GM23338 (cell line): ENCODE measurements around the gene ZBBX. TPM values are rescaled to one million over a fixed set of nuclear protein-coding genes. Genes with fewer than 3 reads are reported as not detected.

Source experiments
- ATAC-seq: fragments of 200-7000 bp; cut with Tn5 transposase; 3 replicates; pipeline ENCODE4 v1.9.1; 2020
- DNase-seq: peaks from one replicate; pipeline ENCODE4 v3.0.0-alpha.2; 2015; ENCODE audit warnings: low spot score
- H2AFZ ChIP-seq: fragments of 200-600 bp; sonication (generic); 2 replicates; pipeline ENCODE4 v1.8.0; 2016; ENCODE audit warnings: antibody characterized with exemption, mild to moderate bottlenecking, moderate library complexity
- H3F3A ChIP-seq: fragments of 200-600 bp; sonication (generic); replicated peaks from 2 replicates; pipeline ENCODE4 v1.8.0; 2017; ENCODE audit warnings: antibody characterized with exemption, mixed run types, low read depth
- H3K27ac ChIP-seq: fragments of 200-600 bp; sonication (generic); 2 replicates; pipeline ENCODE4 v1.6.1; 2016; ENCODE audit warnings: low read depth
- H3K27me3 ChIP-seq: fragments of 200-600 bp; sonication (generic); 2 replicates; pipeline ENCODE4 v1.8.0; 2016; ENCODE audit warnings: mild to moderate bottlenecking, mixed run types, moderate library complexity; ENCODE audit not compliant: insufficient read depth
- H3K36me3 ChIP-seq: fragments of 200-600 bp; sonication (generic); 2 replicates; pipeline ENCODE4 v1.8.0; 2016; ENCODE audit warnings: mild to moderate bottlenecking; ENCODE audit not compliant: insufficient read depth
- H3K4me1 ChIP-seq: fragments of 200-600 bp; sonication (generic); 2 replicates; pipeline ENCODE4 v1.8.0; 2016; ENCODE audit warnings: mild to moderate bottlenecking, moderate library complexity; ENCODE audit not compliant: insufficient read depth
- H3K4me2 ChIP-seq: fragments of 200-600 bp; sonication (generic); 2 replicates; pipeline ENCODE4 v1.7.1; 2017; ENCODE audit warnings: mixed run types
- H3K4me3 ChIP-seq: fragments of 200-600 bp; sonication (generic); 2 replicates; pipeline ENCODE4 v1.6.1; 2016; ENCODE audit warnings: mixed run types
- H3K79me2 ChIP-seq: fragments of 200-600 bp; sonication (generic); replicated peaks from 2 replicates; pipeline ENCODE4 v1.8.0; 2017; ENCODE audit warnings: mild to moderate bottlenecking; ENCODE audit not compliant: insufficient read depth
- H3K9me2 ChIP-seq: fragments of 200-600 bp; sonication (generic); 2 replicates; pipeline ENCODE4 v1.8.0; 2017; ENCODE audit not compliant: insufficient read depth
- H4K20me1 ChIP-seq: fragments of 200-600 bp; sonication (generic); replicated peaks from 2 replicates; pipeline ENCODE4 v1.8.0; 2017; ENCODE audit warnings: mild to moderate bottlenecking; ENCODE audit not compliant: insufficient read depth
- H3K27ac Mint-ChIP-seq: 2 replicates; pipeline ENCODE4 v1.8.0; 2020; ENCODE audit warnings: inconsistent platforms, mild to moderate bottlenecking, moderate library complexity, mixed read lengths
- H3K27me3 Mint-ChIP-seq: 3 replicates; pipeline ENCODE4 v1.8.0; 2022; ENCODE audit warnings: low read depth, mild to moderate bottlenecking, moderate library complexity, mixed read lengths, inconsistent platforms; ENCODE audit not compliant: insufficient read depth, poor library complexity
- H3K36me3 Mint-ChIP-seq: 3 replicates; pipeline ENCODE4 v1.8.0; 2021; ENCODE audit warnings: low read depth, mild to moderate bottlenecking, inconsistent platforms, moderate library complexity, mixed read lengths
- H3K4me1 Mint-ChIP-seq: 3 replicates; pipeline ENCODE4 v1.8.0; 2020; ENCODE audit warnings: mild to moderate bottlenecking, inconsistent platforms, mixed read lengths
- H3K4me3 Mint-ChIP-seq: 3 replicates; pipeline ENCODE4 v1.8.0; 2021; ENCODE audit warnings: moderate library complexity, mild to moderate bottlenecking, inconsistent platforms, mixed read lengths
- H3K9me3 Mint-ChIP-seq: 3 replicates; pipeline ENCODE4 v1.8.0; 2020; ENCODE audit warnings: moderate library complexity, mild to moderate bottlenecking, inconsistent platforms, mixed read lengths
- CREB1 ChIP-seq: fragments of 250-450 bp; sonication (Bioruptor Pico); IDR thresholded peaks from 2 replicates; pipeline ENCODE4 v1.5.0; 2020; ENCODE audit warnings: low read depth, mild to moderate bottlenecking, moderate library complexity
- CTCF ChIP-seq, 2 experiments: fragments of 200-600 bp in 1 of 2; sonication (generic) in 1 of 2; conservative IDR thresholded peaks; 2 replicates each; pipeline versions ENCODE4 v1.5.1 to v1.6.1; 2016 to 2017; ENCODE audit warnings: antibody characterized with exemption in 2 of 2, low read depth in 2 of 2, mild to moderate bottlenecking in 2 of 2, moderate library complexity in 1 of 2
- ETS1 ChIP-seq: IDR thresholded peaks from 2 replicates; pipeline ENCODE4 v1.6.1; 2016; ENCODE audit warnings: antibody characterized with exemption
- EZH2phosphoT487 ChIP-seq: fragments of 200-600 bp; sonication (generic); IDR thresholded peaks from one replicate; pipeline ENCODE4 v1.8.1; 2018; ENCODE audit warnings: antibody characterized with exemption; ENCODE audit not compliant: unreplicated experiment
- JUNB ChIP-seq: IDR thresholded peaks from one replicate; pipeline ENCODE4 v1.6.1; 2016; ENCODE audit warnings: antibody characterized with exemption; ENCODE audit not compliant: unreplicated experiment
- NANOG ChIP-seq: IDR thresholded peaks from 2 replicates; pipeline ENCODE4 v1.6.1; 2016; ENCODE audit warnings: antibody characterized with exemption, borderline replicate concordance
- POLR2AphosphoS5 ChIP-seq: IDR thresholded peaks from 2 replicates; pipeline ENCODE4 v1.6.1; 2016; ENCODE audit warnings: antibody characterized with exemption, low read depth
- REST ChIP-seq: IDR thresholded peaks from one replicate; pipeline ENCODE4 v1.6.1; 2018; ENCODE audit warnings: antibody characterized with exemption; ENCODE audit not compliant: unreplicated experiment
- STAT1 ChIP-seq: IDR thresholded peaks from one replicate; pipeline ENCODE4 v1.6.1; 2016; ENCODE audit warnings: antibody characterized with exemption; ENCODE audit not compliant: unreplicated experiment
- ZNF462 ChIP-seq: fragments of 250-450 bp; sonication (Bioruptor Pico); IDR thresholded peaks from 2 replicates; pipeline ENCODE4 v1.5.0; 2020; ENCODE audit warnings: mild to moderate bottlenecking, moderate library complexity
- polyA plus RNA-seq: library from polyadenylated mRNA; unstranded; fragments of >200 nt; fragmentation: Nextera tagmentation; extraction: Ambion mirVana; gene quantifications from 2 replicates; pipeline ENCODE4 v1.2.1, GENCODE V29; 2016
- total RNA-seq: library from RNA; depleted of rRNA; stranded (reverse); fragments of >200 nt; shearing (Covaris generic); gene quantifications from 2 replicates; pipeline ENCODE4 v1.2.3, GENCODE V29; 2014

The ZBBX gene
- total and polyA plus RNA-seq, 2 experiments from 2014 or later = 0.90 to 1.1 TPM

GRCh38 chr3:167330993-167331785 is 48.9 kb downstream of the ZBBX start:
- Mint-ChIP-seq H3K9me3 (no peaks in the 10 kb centered on the region), H3K27ac (no peak overlapping the region), H3K4me1 (no peaks in the 10 kb centered on the region), H3K36me3 (no peaks in the 10 kb centered on the region), H3K27me3 (peaks cover 5% of the 10 kb centered on the region), H3K4me3 (no peak overlapping the region)
- H3K4me3 ChIP-seq = no peak overlapping the region
- TF ChIP-seq STAT1 (no peak), JUNB (no peak), ZNF462 (CRISPR knock-in tag) (no peak), CTCF (conservative IDR thresholded peaks at IDR 0.05; ENCODE audit: low read depth in 2 of 2) (no peak), NANOG (no peak), POLR2AphosphoS5 (no peak), ETS1 (no peak), EZH2phosphoT487 (no peak), REST (no peak), CREB1 (CRISPR knock-in tag) (no peak)
- no peak for DNase-seq
- no peak overlapping the region for H3K27ac ChIP-seq
- no peak overlapping the region for H3K4me2 ChIP-seq
- H3K4me1 ChIP-seq = no peaks in the 10 kb centered on the region
- ATAC-seq = no peak
- H2AFZ ChIP-seq = no peak overlapping the region
- no peaks in the 10 kb centered on the region for H4K20me1 ChIP-seq
- H3K36me3 ChIP-seq = no peaks in the 10 kb centered on the region
- no peaks in the 10 kb centered on the region for H3K27me3 ChIP-seq
- H3F3A ChIP-seq = no peaks in the 10 kb centered on the region
- H3K9me2 ChIP-seq = no peaks in the 10 kb centered on the region
- no peaks in the 10 kb centered on the region for H3K79me2 ChIP-seq
